Loucy (cell line): ENCODE measurements around the gene MINDY4.

Source experiments
- H2AFZ ChIP-seq: fragments of 200-600 bp; sonication (generic); 2 replicates; pipeline ENCODE4 v1.6.0; 2016; ENCODE audit warnings: antibody characterized with exemption, mild to moderate bottlenecking, low read length, moderate library complexity
- H3F3A ChIP-seq: fragments of 200-600 bp; 2 replicates; pipeline ENCODE4 v1.6.0; 2016; ENCODE audit warnings: antibody characterized with exemption, low read depth, mild to moderate bottlenecking
- H3K27me3 ChIP-seq: fragments of 200-600 bp; sonication (generic); 2 replicates; pipeline ENCODE4 v1.6.1; 2014; ENCODE audit warnings: low read length, mild to moderate bottlenecking; ENCODE audit not compliant: insufficient read depth, poor library complexity, severe bottlenecking
- H3K36me3 ChIP-seq: fragments of 200-600 bp; sonication (generic); 2 replicates; pipeline ENCODE4 v1.6.1; 2016; ENCODE audit warnings: low read length; ENCODE audit not compliant: insufficient read depth
- H3K4me1 ChIP-seq: fragments of 200-600 bp; sonication (generic); 2 replicates; pipeline ENCODE4 v1.5.1; 2014; ENCODE audit warnings: low read length, mild to moderate bottlenecking; ENCODE audit not compliant: insufficient read depth, poor library complexity, severe bottlenecking
- H3K4me2 ChIP-seq: fragments of 200-600 bp; sonication (generic); 2 replicates; pipeline ENCODE4 v1.6.0; 2014; ENCODE audit warnings: antibody characterized with exemption, low read length, low read depth, mild to moderate bottlenecking; ENCODE audit not compliant: poor library complexity, severe bottlenecking
- H3K4me3 ChIP-seq: fragments of 200-600 bp; sonication (generic); 2 replicates; pipeline ENCODE4 v1.5.1; 2014; ENCODE audit warnings: low read length, mild to moderate bottlenecking, mixed read lengths; ENCODE audit not compliant: poor library complexity, severe bottlenecking
- H3K79me2 ChIP-seq: fragments of 200-600 bp; sonication (generic); 2 replicates; pipeline ENCODE4 v1.6.1; 2014; ENCODE audit warnings: low read length; ENCODE audit not compliant: insufficient read depth
- H3K9ac ChIP-seq: fragments of 200-600 bp; sonication (generic); 2 replicates; pipeline ENCODE4 v1.6.0; 2014; ENCODE audit warnings: mild to moderate bottlenecking, low read depth, low read length, moderate library complexity; ENCODE audit not compliant: poor library complexity, severe bottlenecking
- H3K9me2 ChIP-seq: fragments of 200-600 bp; sonication (generic); replicated peaks from 2 replicates; pipeline ENCODE4 v1.6.1; 2016; ENCODE audit warnings: low read depth, low read length, mixed read lengths
- H3K9me3 ChIP-seq: fragments of 200-600 bp; sonication (generic); 2 replicates; pipeline ENCODE4 v1.6.1; 2014; ENCODE audit warnings: mild to moderate bottlenecking, antibody characterized with exemption, low read length, low read depth; ENCODE audit not compliant: insufficient read depth
- H4K20me1 ChIP-seq: fragments of 200-600 bp; sonication (generic); 2 replicates; pipeline ENCODE4 v1.6.0; 2014; ENCODE audit warnings: antibody characterized with exemption, low read length, mild to moderate bottlenecking; ENCODE audit not compliant: insufficient read depth, poor library complexity, severe bottlenecking
- CTCF ChIP-seq: fragments of 200-600 bp; sonication (generic); conservative IDR thresholded peaks from 2 replicates; pipeline ENCODE4 v1.5.1; 2014; ENCODE audit warnings: mild to moderate bottlenecking, antibody characterized with exemption, low read length
- EZH2phosphoT487 ChIP-seq: fragments of 200-600 bp; IDR thresholded peaks from 2 replicates; pipeline ENCODE4 v1.6.1; 2018; ENCODE audit warnings: antibody characterized with exemption, mild to moderate bottlenecking, moderate library complexity, borderline replicate concordance

The MINDY4 gene

DNA sequence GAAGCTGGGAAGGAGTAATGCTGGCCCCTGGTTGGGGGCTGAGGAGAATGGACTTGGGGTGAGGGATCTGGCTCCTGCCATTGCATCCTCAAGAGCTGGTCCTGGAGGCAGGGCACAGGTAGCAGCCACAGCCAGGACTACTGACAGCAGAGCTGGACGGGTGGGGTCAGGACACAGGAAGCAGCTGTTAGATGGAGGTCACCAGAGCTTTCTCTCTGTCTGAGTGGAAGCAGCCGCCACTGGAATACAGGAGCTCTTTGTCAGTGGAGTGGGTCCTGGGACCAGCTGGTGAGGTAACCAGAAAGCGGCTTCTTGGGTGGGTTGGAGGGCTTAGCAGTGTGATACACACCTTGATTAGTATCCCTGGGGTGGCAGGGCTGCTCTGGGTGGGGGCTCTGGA, 82.4 kb downstream of the MINDY4 start:
- Histone ChIP-seq H3K4me3 (no peak overlapping the region), H3K9ac (no peak overlapping the region), H3F3A (no peaks in the 10 kb centered on the region), H3K27me3 (no peaks in the 10 kb centered on the region), H3K9me2 (no peaks in the 10 kb centered on the region), H3K79me2 (no peaks in the 10 kb centered on the region), H3K4me1 (no peaks in the 10 kb centered on the region), H3K9me3 (no peaks in the 10 kb centered on the region), H2AFZ (no peak overlapping the region), H3K4me2 (no peak overlapping the region), H3K36me3 (no peaks in the 10 kb centered on the region), H4K20me1 (no peaks in the 10 kb centered on the region)
- no peak for TF ChIP-seq CTCF

- no peak for TF ChIP-seq EZH2phosphoT487
- TF ChIP-seq CTCF = no peak
- Histone ChIP-seq H3F3A (no peaks in the 10 kb centered on the region), H3K9ac (no peak overlapping the region), H3K4me2 (no peak overlapping the region), H3K36me3 (no peaks in the 10 kb centered on the region), H3K9me2 (no peaks in the 10 kb centered on the region), H3K4me1 (no peaks in the 10 kb centered on the region), H3K79me2 (no peaks in the 10 kb centered on the region), H3K4me3 (no peak overlapping the region), H2AFZ (no peak overlapping the region), H3K9me3 (no peaks in the 10 kb centered on the region), H4K20me1 (no peaks in the 10 kb centered on the region), H3K27me3 (no peaks in the 10 kb centered on the region)
Observed at GRCh38 chr7:30855936-30856335, 84.7 kb downstream of the MINDY4 start.

- Histone ChIP-seq H3K9me2 (no peaks in the 10 kb centered on the region), H3K36me3 (no peaks in the 10 kb centered on the region), H3F3A (no peaks in the 10 kb centered on the region), H3K79me2 (no peaks in the 10 kb centered on the region), H4K20me1 (no peaks in the 10 kb centered on the region), H3K9me3 (no peaks in the 10 kb centered on the region), H3K9ac (no peak overlapping the region), H3K4me2 (no peak overlapping the region), H3K4me1 (no peaks in the 10 kb centered on the region), H3K4me3 (no peak overlapping the region), H2AFZ (no peak overlapping the region), H3K27me3 (no peaks in the 10 kb centered on the region)
- TF ChIP-seq EZH2phosphoT487 = no peak
Observed at GRCh38 chr7:30858576-30858975, 87.4 kb downstream of the MINDY4 start.

DNA sequence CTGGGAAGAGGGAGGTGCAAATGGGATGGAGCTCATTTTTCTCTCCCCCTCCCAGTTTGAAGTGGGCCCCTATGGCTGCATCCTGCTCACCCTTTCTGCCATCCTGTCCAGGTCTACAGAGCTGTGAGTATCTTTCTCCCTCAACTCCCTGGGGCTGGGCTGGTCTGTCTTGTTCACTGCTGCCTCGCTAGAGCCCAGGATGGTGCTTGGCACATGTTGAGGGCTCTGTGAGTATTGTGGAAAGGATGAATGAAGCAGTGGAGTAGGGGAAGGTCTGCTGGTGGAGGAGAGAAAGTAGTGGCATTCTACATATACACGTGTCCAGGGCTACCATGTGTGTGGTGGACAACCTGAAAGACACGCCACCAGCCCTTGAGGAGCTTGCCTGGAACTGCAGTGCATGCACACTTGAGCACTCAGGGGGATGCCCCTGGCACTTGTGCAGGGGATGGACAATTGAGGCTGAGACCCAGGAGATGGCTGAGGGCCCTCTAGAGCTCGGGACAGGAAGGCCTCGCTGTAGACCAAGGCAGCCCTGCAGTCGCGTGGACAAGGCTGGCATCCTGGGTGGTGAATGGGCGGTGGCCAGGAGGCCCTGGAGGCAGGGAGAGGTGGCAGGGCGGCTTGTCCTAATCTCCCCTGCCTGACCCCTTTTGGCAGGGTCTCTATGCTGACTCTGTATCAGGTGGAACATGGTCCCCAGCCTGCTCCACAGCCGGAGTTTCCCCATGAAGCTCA, 88.2 kb downstream of the MINDY4 start:
- Histone ChIP-seq H3K36me3 (no peaks in the 10 kb centered on the region), H3K27me3 (no peaks in the 10 kb centered on the region), H3F3A (no peaks in the 10 kb centered on the region), H3K79me2 (no peaks in the 10 kb centered on the region), H3K9me2 (no peaks in the 10 kb centered on the region), H3K9me3 (no peaks in the 10 kb centered on the region), H2AFZ (no peak overlapping the region), H3K4me3 (no peak overlapping the region), H3K4me2 (no peak overlapping the region), H4K20me1 (no peaks in the 10 kb centered on the region), H3K4me1 (no peaks in the 10 kb centered on the region), H3K9ac (no peak overlapping the region)
- no peak for TF ChIP-seq EZH2phosphoT487
- no peak for TF ChIP-seq CTCF
